Endothelial cell of umbilical vein (primary cell): ENCODE measurements around the gene MMAA. TPM values are rescaled to one million over a fixed set of nuclear protein-coding genes. Genes with fewer than 3 reads are reported as not detected.

Experiments
- BruUV-seq: library from RNA; stranded (reverse); fragments of 400-500 nt; replicated peaks from 2 replicates; lab custom pipeline; 2021; lab: Mats Ljungman, UMichigan
- CTCF ChIA-PET: fragments of 300-600, 350-600 bp; sonication (Branson Sonifier 250); formaldehyde crosslinking; loops from one replicate; lab custom pipeline; 2021; ENCODE audit warnings: antibody characterized with exemption, inconsistent platforms; lab: Charles Lee
- POLR2A ChIA-PET: fragments of 300-600, 350-600 bp; sonication (Branson Sonifier 250); formaldehyde crosslinking; loops from one replicate; lab custom pipeline; 2021; ENCODE audit warnings: antibody characterized with exemption, inconsistent platforms; lab: Charles Lee
- DNase-seq: peaks from one replicate; pipeline ENCODE4 v3.0.0-alpha.2; 2011; ENCODE audit warnings: low read depth, low spot score
- FAIRE-seq: peaks from 2 replicates; lab custom pipeline; 2011; peaks lifted over from hg19 to GRCh38; lab: Jason Lieb, UNC
- H2AFZ ChIP-seq: 2 replicates; pipeline ENCODE4 v1.6.0; 2012; ENCODE audit warnings: low read depth, low read length, control low read depth, inconsistent platforms
- H3K27ac ChIP-seq: 2 replicates; pipeline ENCODE4 v1.5.1; 2011; ENCODE audit warnings: low read depth, mild to moderate bottlenecking, control low read depth, low read length, moderate library complexity; ENCODE audit not compliant: insufficient read depth
- H3K27me3 ChIP-seq, 2 experiments: 2 replicates each; pipeline versions ENCODE4 v1.6.0 to v1.6.1; 2011; ENCODE audit warnings: low read length in 2 of 2, mixed read lengths in 1 of 2; ENCODE audit not compliant: control insufficient read depth in 2 of 2, insufficient read depth in 2 of 2
- H3K36me3 ChIP-seq, 2 experiments: 2 replicates in 1 of 2; 3 replicates in 1 of 2; pipeline ENCODE4 v1.5.1; 2011; ENCODE audit warnings: low read length in 2 of 2, mild to moderate bottlenecking in 1 of 2, moderate library complexity in 1 of 2; ENCODE audit not compliant: control insufficient read depth in 2 of 2, insufficient read depth in 2 of 2; ENCODE audit errors: extremely low read depth in 1 of 2
- H3K4me1 ChIP-seq: 3 replicates; pipeline ENCODE4 v1.5.1; 2011; ENCODE audit warnings: mild to moderate bottlenecking, low read length; ENCODE audit not compliant: control insufficient read depth, insufficient read depth; ENCODE audit errors: extremely low read depth
- H3K4me2 ChIP-seq: 2 replicates; pipeline ENCODE4 v1.6.1; 2011; ENCODE audit warnings: low read length, control low read depth, mixed read lengths; ENCODE audit not compliant: insufficient read depth
- H3K4me3 ChIP-seq, 3 experiments: fragments of 200-600 bp in 1 of 3; sonication (generic), shearing (Covaris generic) in 1 of 3; replicated peaks in 1 of 3; 2 replicates each; pipeline ENCODE4 v1.5.1; 2011 to 2016; ENCODE audit warnings: control low read depth in 3 of 3, low read length in 3 of 3, mild to moderate bottlenecking in 2 of 3, inconsistent platforms in 1 of 3, low read depth in 1 of 3, moderate library complexity in 1 of 3; ENCODE audit not compliant: insufficient read depth in 1 of 3
- H3K79me2 ChIP-seq: 2 replicates; pipeline ENCODE4 v1.6.0; 2012; ENCODE audit warnings: low read length, inconsistent platforms; ENCODE audit not compliant: control insufficient read depth, insufficient read depth
- H3K9ac ChIP-seq: replicated peaks from 2 replicates; pipeline ENCODE3; 2011; ENCODE audit warnings: low read length, control low read depth; ENCODE audit not compliant: insufficient read depth; ENCODE audit errors: extremely low read depth
- H3K9me1 ChIP-seq: replicated peaks from 3 replicates; pipeline ENCODE4 v1.6.0; 2011; ENCODE audit warnings: mild to moderate bottlenecking, low read length; ENCODE audit not compliant: control insufficient read depth, insufficient read depth; ENCODE audit errors: extremely low read depth
- H3K9me3 ChIP-seq: replicated peaks from 2 replicates; pipeline ENCODE4 v1.5.1; 2012; ENCODE audit warnings: low read length, inconsistent platforms; ENCODE audit not compliant: control insufficient read depth, insufficient read depth
- H4K20me1 ChIP-seq: replicated peaks from 2 replicates; pipeline ENCODE3; 2011; ENCODE audit warnings: mild to moderate bottlenecking, low read length; ENCODE audit not compliant: control insufficient read depth, insufficient read depth; ENCODE audit errors: extremely low read depth
- CTCF ChIP-seq, 2 donors: IDR thresholded peaks; 1 replicate in 1 of 2; 2 replicates in 1 of 2; pipeline ENCODE4 v1.5.1; 2011; ENCODE audit warnings: low read length in 2 of 2, mild to moderate bottlenecking in 2 of 2, moderate library complexity in 2 of 2, control low read depth in 1 of 2, inconsistent platforms in 1 of 2, low read depth in 1 of 2; ENCODE audit not compliant: insufficient read depth in 1 of 2; ENCODE audit errors: extremely low read depth in 1 of 2
- EZH2 ChIP-seq: IDR thresholded peaks from 2 replicates; pipeline ENCODE4 v1.6.1; 2012; ENCODE audit warnings: borderline replicate concordance, low read depth, mild to moderate bottlenecking, moderate library complexity, low read length, inconsistent platforms; ENCODE audit not compliant: severe bottlenecking
- FOS ChIP-seq: IDR thresholded peaks from 2 replicates; pipeline ENCODE4 v1.6.1; 2011; ENCODE audit warnings: mild to moderate bottlenecking, low read length, moderate library complexity, borderline replicate concordance; ENCODE audit not compliant: insufficient read depth
- GATA2 ChIP-seq: IDR thresholded peaks from 2 replicates; pipeline ENCODE4 v1.7.0; 2011; ENCODE audit warnings: low read depth, mild to moderate bottlenecking, moderate library complexity, mixed read lengths, low read length; ENCODE audit not compliant: insufficient read length, insufficient read depth
- JUN ChIP-seq: IDR thresholded peaks from 2 replicates; pipeline ENCODE4 v1.6.1; 2011; ENCODE audit warnings: borderline replicate concordance, low read depth; ENCODE audit not compliant: insufficient read length, insufficient read depth
- MAX ChIP-seq: IDR thresholded peaks from 2 replicates; pipeline ENCODE4 v1.6.1; 2011; ENCODE audit not compliant: insufficient read depth, insufficient read length
- MYC ChIP-seq: IDR thresholded peaks from one replicate; pipeline ENCODE4 v1.6.1; 2011; ENCODE audit warnings: mild to moderate bottlenecking, low read depth, low read length
- POLR2A ChIP-seq: IDR thresholded peaks from 2 replicates; pipeline ENCODE4 v1.6.1; 2012; ENCODE audit warnings: low read depth, mild to moderate bottlenecking, control low read depth, low read length
- POLR2AphosphoS5 ChIP-seq: IDR thresholded peaks from 2 replicates; pipeline ENCODE4 v1.6.1; 2012; ENCODE audit warnings: low read depth, mild to moderate bottlenecking, control low read depth, low read length, moderate library complexity; ENCODE audit not compliant: insufficient read depth
- dilution Hi-C: fragments of 300-500 bp; cut with MboI; formaldehyde crosslinking; loops from one replicate; pipeline ENCODE4 v1.15.0; 2019; ENCODE audit warnings: low sequenced_read_pairs; ENCODE audit not compliant: extremely low pct_ligation_motif_present
- intact Hi-C: fragments of 100-400 bp; cut with micrococcal nuclease; formaldehyde crosslinking; loops from one replicate; pipeline ENCODE4 v1.10.0; 2022
- polyA plus RNA-seq, 4 experiments: library from polyadenylated mRNA; depleted of rRNA in 3 of 4; stranded (reverse) in 3 of 4; unstranded in 1 of 4; fragments of >200 nt; gene quantifications; 2 replicates each; pipeline versions ENCODE4 v1.2.1 to v1.2.3, GENCODE V29; 2011 to 2012; ENCODE audit warnings: missing spikeins in 1 of 4
- total RNA-seq: library from RNA; stranded (reverse); gene quantifications from 2 replicates; pipeline ENCODE4 v1.2.3, GENCODE V29; 2021

The MMAA gene
- total and polyA plus RNA-seq, 2 donors (not counting 3 experiments of a cell fraction or from before 2014, with no cell fraction given), result 2.2 to 5.1 TPM

- Histone ChIP-seq H3K27ac (no peak overlapping the region), H3K9me3 (no peaks in the 10 kb centered on the region), H3K9me1 (no peaks in the 10 kb centered on the region), H4K20me1 (no peaks in the 10 kb centered on the region), H3K4me2 (no peak overlapping the region), H3K27me3 (no peaks in the 10 kb centered on the region), H3K4me1 (peaks cover 10% of the 10 kb centered on the region), H3K79me2 (no peaks in the 10 kb centered on the region), H2AFZ (no peak overlapping the region), H3K36me3 (no peaks in the 10 kb centered on the region), H3K9ac (no peak overlapping the region), H3K4me3 (no peak overlapping the region)
- no TSS peak for BruUV-seq
- CTCF ChIA-PET, result no interaction called here
- FAIRE-seq (no peak), DNase-seq (no peak)
- TF ChIP-seq EZH2 (no peak), POLR2A (no peak), CTCF (IDR thresholded peaks at IDR 0.05; ENCODE audit: extremely low read depth in 1 of 2, insufficient read depth in 1 of 2, low read depth in 1 of 2, low read length in 2 of 2) (no peak), MAX (no peak), POLR2AphosphoS5 (no peak), JUN (no peak)
- intact Hi-C loops, result no loop called here
- POLR2A ChIA-PET, result no interaction called here
- dilution Hi-C loops, result no loop called here
Observed at GRCh38 chr4:145681518-145681917, 62.3 kb downstream of the MMAA start.

GRCh38 chr4:145681956-145682355 lies 62.8 kb downstream of the MMAA start:
- H3K4me1 ChIP-seq, result peaks cover 10% of the 10 kb centered on the region
- no peaks in the 10 kb centered on the region for H3K9me1 ChIP-seq
- H3K36me3 ChIP-seq, result no peaks in the 10 kb centered on the region
- H3K4me3 ChIP-seq, result no peak overlapping the region
- H3K27me3 ChIP-seq, result no peaks in the 10 kb centered on the region
- no peak overlapping the region for H3K9ac ChIP-seq
- no peaks in the 10 kb centered on the region for H3K79me2 ChIP-seq
- intact Hi-C loops (no loop called here), dilution Hi-C loops (no loop called here)
- DNase-seq (no peak), FAIRE-seq (no peak)
- H3K27ac ChIP-seq, result no peak overlapping the region
- no peaks in the 10 kb centered on the region for H3K9me3 ChIP-seq
- BruUV-seq, result no TSS peak
- no peak for TF ChIP-seq MYC
- no peak for TF ChIP-seq GATA2
- no peak for TF ChIP-seq JUN
- no peak for TF ChIP-seq MAX
- TF ChIP-seq CTCF (IDR thresholded peaks at IDR 0.05; ENCODE audit: extremely low read depth in 1 of 2, insufficient read depth in 1 of 2, low read depth in 1 of 2, low read length in 2 of 2), result no peak
- TF ChIP-seq FOS, result no peak
- TF ChIP-seq EZH2, result no peak
- no peak overlapping the region for H2AFZ ChIP-seq
- ChIA-PET POLR2A (no interaction called here), CTCF (no interaction called here)
- H3K4me2 ChIP-seq, result no peak overlapping the region
- no peaks in the 10 kb centered on the region for H4K20me1 ChIP-seq
